ENCODE measurements around the gene COL1A2.
A peak's percentile ranks its signal among the peaks of the same experiment; 100 is the strongest.

- no peak for TF ChIP-seq EZH2 (optimal IDR thresholded peaks at IDR 0.05; ENCODE audit: low read depth, low read length)
- peak; percentile 83 for TF ChIP-seq CTCF (IDR thresholded peaks at IDR 0.05; ENCODE audit: low read length)
Observed at GRCh38 chr7:94395141-94396036, 694 bp downstream of the COL1A2 start.

All from MM.1S (cell line).